Adipose tissue (tissue), 3 donors: Measurements from ENCODE around the gene CD69. TPM values are rescaled to one million over a fixed set of nuclear protein-coding genes. Genes with fewer than 3 reads are reported as not detected.
"Not testable (repeated sequence)": the region's sequence is repeated elsewhere in the genome, so short reads cannot be mapped to it uniquely, and the experiment has no call there.

Experiments used
- H3K27ac ChIP-seq: one replicate; pipeline ENCODE4 v1.5.1; 2013; ENCODE audit warnings: low read depth, low read length
- WGBS, 3 donors: extraction: QIAGEN DNeasy Blood & Tissue Kit; methylation state at CpG; one replicate each; pipeline ENCODE4 v1.1.7; 2013; 5-methylcytosine and 5-hydroxymethylcytosine counted together
- polyA plus RNA-seq, 3 donors: library from polyadenylated mRNA; stranded (reverse); fragments of 200-250 nt; gene quantifications; one replicate each; pipeline ENCODE4 v1.2.3, GENCODE V29; 2013
- donor health status: healthy with polysubstance abuse.
- donor health status: Bipolar disorder and iron deficiency.
- donor health status: healthy.

Gene CD69
- polyA plus RNA-seq, 3 donors = 1.2 to 9.8 (median 6.8) TPM

GRCh38 chr12:9704561-9704960, 56.1 kb downstream of the CD69 start:
- 88 to 96% (median 93%) methylated on average over 5 of the region's 5 CpGs for WGBS, 3 donors
- H3K27ac ChIP-seq = not testable (repeated sequence)

Other genes with a start within 250 kb of the CD69 start
- gene KLRB1, start 153.0 kb downstream of the CD69 start, polyA plus RNA-seq = 1 to 10 TPM in 1 of 3 donors, under 1 TPM in 2; 0.30 to 1.3 (median 0.90) TPM
- 1 to 10 TPM; 1.2 to 4.3 (median 1.9) TPM for gene CLEC2D, start 91.2 kb downstream of the CD69 start, polyA plus RNA-seq
- under 1 TPM in 2 of 3 donors, not detected in 1; 0.09 to 0.37 TPM for gene CLECL1, start 27.8 kb downstream of the CD69 start, polyA plus RNA-seq
- under 1 TPM; 0.21 to 0.56 (median 0.30) TPM for gene KLRF1, start 66.6 kb upstream of the CD69 start, polyA plus RNA-seq
- 10 to 100 TPM in 2 of 3 donors, 1 to 10 TPM in 1; 1.5 to 21.9 (median 12.8) TPM for gene CLEC2B, start 108.5 kb upstream of the CD69 start, polyA plus RNA-seq
- gene KLRF2, start 120.6 kb upstream of the CD69 start, polyA plus RNA-seq = not detected
- gene CLEC2A, start 171.5 kb upstream of the CD69 start, polyA plus RNA-seq = not detected
- 1 to 10 TPM in 1 of 3 donors, under 1 TPM in 2; 0.34 to 6.6 (median 0.41) TPM for gene CLEC12A, start 210.5 kb upstream of the CD69 start, polyA plus RNA-seq
- gene CLEC1B, start 238.2 kb upstream of the CD69 start, polyA plus RNA-seq = under 1 TPM in 1 of 3 donors, not detected in 2; 0.15 TPM
- gene CLEC12B, start 249.7 kb upstream of the CD69 start, polyA plus RNA-seq = under 1 TPM in 2 of 3 donors, not detected in 1; 0.07 to 0.52 TPM